Bronchial epithelial cell (primary cell): ENCODE measurements around the gene PXT1. TPM values are rescaled to one million over a fixed set of nuclear protein-coding genes. Genes with fewer than 3 reads are reported as not detected.

Experiments
- DNase-seq: peaks from one replicate; pipeline ENCODE4 v3.0.0-alpha.2; 2010; ENCODE audit warnings: low read depth
- FAIRE-seq: peaks from 2 replicates; lab custom pipeline; 2011; peaks lifted over from hg19 to GRCh38; lab: Jason Lieb, UNC
- H3K27me3 ChIP-seq: 2 replicates; pipeline ENCODE4 v1.5.1; 2011; ENCODE audit warnings: low read length; ENCODE audit not compliant: control insufficient read depth, insufficient read depth
- H3K36me3 ChIP-seq: 2 replicates; pipeline ENCODE4 v1.5.1; 2011; ENCODE audit warnings: low read length; ENCODE audit not compliant: control insufficient read depth, insufficient read depth
- H3K4me3 ChIP-seq: 2 replicates; pipeline ENCODE4 v1.5.1; 2011; ENCODE audit warnings: mild to moderate bottlenecking, low read depth, low read length, control low read depth
- CTCF ChIP-seq: IDR thresholded peaks from 2 replicates; pipeline ENCODE4 v1.5.1; 2011; ENCODE audit warnings: mild to moderate bottlenecking, moderate library complexity, low read length, control low read depth, inconsistent platforms; ENCODE audit not compliant: insufficient read depth, severe bottlenecking
- total RNA-seq: library from RNA; depleted of rRNA; stranded (reverse); fragments of >200 nt; gene quantifications from 2 replicates; pipeline ENCODE4 v1.2.1, GENCODE V29; 2014

Gene PXT1
- total RNA-seq, 1 donor from 2014 or later: not detected

- DNase-seq: peak; percentile 41
- Histone ChIP-seq H3K4me3 (peak overlapping the region; percentile 95), H3K27me3 (no peaks in the 10 kb centered on the region), H3K36me3 (peaks cover 1% of the 10 kb centered on the region)
- TF ChIP-seq CTCF: peak; percentile 27
- FAIRE-seq: no peak
These were observed 1.1 kb upstream of the PXT1 start for GRCh38 chr6:36443471-36444428.

GRCh38 chr6:36442103-36442670, 467 bp downstream of the PXT1 start:
- no peak for TF ChIP-seq CTCF
- DNase-seq (peak; percentile 36), FAIRE-seq (no peak)
- H3K27me3 ChIP-seq: no peaks in the 10 kb centered on the region
- peak overlapping the region; percentile 95 for H3K4me3 ChIP-seq
- H3K36me3 ChIP-seq: no peaks in the 10 kb centered on the region

- no peaks in the 10 kb centered on the region for H3K36me3 ChIP-seq
- no peak overlapping the region for H3K4me3 ChIP-seq
- FAIRE-seq (no peak), DNase-seq (peak; percentile 99)
- no peaks in the 10 kb centered on the region for H3K27me3 ChIP-seq
- TF ChIP-seq CTCF: no peak
These were observed 1.3 kb downstream of the PXT1 start for GRCh38 chr6:36441307-36441894.

GRCh38 chr6:36436466-36436865, 6.2 kb downstream of the PXT1 start:
- Histone ChIP-seq H3K27me3 (no peaks in the 10 kb centered on the region), H3K36me3 (no peaks in the 10 kb centered on the region), H3K4me3 (no peak overlapping the region)
- TF ChIP-seq CTCF: no peak
- no peak for DNase-seq
- FAIRE-seq: no peak

- TF ChIP-seq CTCF: no peak
- Histone ChIP-seq H3K36me3 (no peaks in the 10 kb centered on the region), H3K4me3 (no peak overlapping the region), H3K27me3 (no peaks in the 10 kb centered on the region)
- DNase-seq (no peak), FAIRE-seq (no peak)
These were observed 10.4 kb downstream of the PXT1 start for GRCh38 chr6:36432151-36432671.
